ENCODE data around the gene UBE2V1.

DNA sequence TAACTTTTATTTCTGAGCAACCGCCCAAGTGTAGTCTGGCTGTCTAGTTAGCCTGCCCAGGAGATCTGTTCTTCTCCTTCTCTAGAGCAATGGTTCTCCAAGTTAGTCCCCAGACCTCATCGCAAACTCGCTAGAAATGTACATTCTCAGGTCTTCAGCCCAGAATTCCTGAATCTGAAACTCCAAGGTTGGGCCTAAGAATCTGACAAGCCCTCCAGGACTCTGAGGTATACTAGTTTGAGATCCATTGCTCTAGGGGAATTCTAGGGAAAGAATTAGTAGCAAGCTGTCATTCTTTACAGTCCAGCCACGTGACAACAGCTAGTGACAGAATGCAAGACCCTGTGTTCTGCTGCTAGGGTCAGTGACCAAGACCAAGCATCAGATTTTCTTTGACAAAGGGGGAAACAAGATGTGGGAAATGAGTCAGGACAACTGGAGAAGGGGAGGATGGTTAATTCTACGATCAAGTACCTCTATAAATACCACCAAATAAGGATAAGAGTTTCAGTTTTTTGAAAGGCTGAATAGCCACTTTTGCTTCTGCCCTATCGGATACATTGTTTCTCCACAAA lies 5.8 kb downstream of the UBE2V1 start:
- TF ChIP-seq, protein P1, sequence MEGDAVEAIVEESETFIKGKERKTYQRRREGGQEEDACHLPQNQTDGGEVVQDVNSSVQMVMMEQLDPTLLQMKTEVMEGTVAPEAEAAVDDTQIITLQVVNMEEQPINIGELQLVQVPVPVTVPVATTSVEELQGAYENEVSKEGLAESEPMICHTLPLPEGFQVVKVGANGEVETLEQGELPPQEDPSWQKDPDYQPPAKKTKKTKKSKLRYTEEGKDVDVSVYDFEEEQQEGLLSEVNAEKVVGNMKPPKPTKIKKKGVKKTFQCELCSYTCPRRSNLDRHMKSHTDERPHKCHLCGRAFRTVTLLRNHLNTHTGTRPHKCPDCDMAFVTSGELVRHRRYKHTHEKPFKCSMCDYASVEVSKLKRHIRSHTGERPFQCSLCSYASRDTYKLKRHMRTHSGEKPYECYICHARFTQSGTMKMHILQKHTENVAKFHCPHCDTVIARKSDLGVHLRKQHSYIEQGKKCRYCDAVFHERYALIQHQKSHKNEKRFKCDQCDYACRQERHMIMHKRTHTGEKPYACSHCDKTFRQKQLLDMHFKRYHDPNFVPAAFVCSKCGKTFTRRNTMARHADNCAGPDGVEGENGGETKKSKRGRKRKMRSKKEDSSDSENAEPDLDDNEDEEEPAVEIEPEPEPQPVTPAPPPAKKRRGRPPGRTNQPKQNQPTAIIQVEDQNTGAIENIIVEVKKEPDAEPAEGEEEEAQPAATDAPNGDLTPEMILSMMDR (IDR thresholded peaks at IDR 0.05; ENCODE audit: insufficient read depth, low read length, poor library complexity, severe bottlenecking), result no peak
- TF ChIP-seq EZH2phosphoT487 (conservative IDR thresholded peaks at IDR 0.05; ENCODE audit: low read length), result no peak

All from SU-DHL-6 (cell line).